Measurements from ENCODE around the gene RALB.

The RALB gene

DNA sequence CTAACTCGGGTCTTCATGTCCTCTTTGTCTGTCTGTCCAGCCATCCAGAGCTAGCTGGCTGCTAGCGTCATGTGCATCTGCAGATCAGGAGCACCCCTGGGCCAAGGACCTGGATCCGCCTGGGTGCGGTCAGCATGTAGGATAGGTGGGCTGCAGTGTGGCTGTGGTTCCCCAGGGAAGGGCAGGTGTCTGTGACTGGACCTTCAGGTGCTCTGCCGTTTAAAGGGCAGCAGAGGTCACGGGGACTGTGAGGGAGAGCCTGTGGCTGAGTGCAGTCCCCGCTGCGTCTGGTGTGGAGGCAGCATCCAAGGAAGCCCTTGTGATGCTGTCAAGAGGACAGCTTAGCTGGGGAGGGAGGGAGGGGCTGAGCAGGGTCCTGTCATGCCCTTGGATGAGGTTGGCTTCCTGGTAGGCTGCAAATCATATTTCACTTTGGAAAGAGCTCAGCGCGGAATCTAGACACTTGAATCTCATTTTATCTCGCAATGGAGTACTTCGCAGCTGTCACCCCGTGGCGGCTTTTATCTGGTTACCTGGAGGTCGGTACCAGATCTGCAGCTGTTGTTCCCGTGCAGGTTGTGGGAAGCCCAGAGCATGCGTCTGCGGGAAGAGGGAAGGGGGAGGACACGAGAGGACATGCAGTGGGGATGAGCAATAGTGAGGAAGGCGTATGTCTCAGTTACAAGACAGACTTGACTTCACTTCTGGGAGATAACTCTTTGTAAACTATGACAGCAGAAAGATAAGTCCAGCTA lies 5.9 kb upstream of the RALB start:
- Histone ChIP-seq H2BK5ac (ENCODE audit: low read depth, low read length, poor library complexity) (no peak overlapping the region), H4K12ac (ENCODE audit: low read depth, low read length) (no peak overlapping the region), H2BK12ac (ENCODE audit: low read length) (no peak overlapping the region), H2AK5ac (ENCODE audit: low read length) (no peak overlapping the region), H3K79me2 (ENCODE audit: control insufficient read depth, insufficient read depth, low read length, poor library complexity) (no peaks in the 10 kb centered on the region), H3K4ac (ENCODE audit: low read depth, low read length) (no peak overlapping the region), H3K9ac (ENCODE audit: low read length) (no peak overlapping the region), H4K91ac (ENCODE audit: low read depth, low read length) (no peak overlapping the region), H3K4me1 (ENCODE audit: control insufficient read depth in 1 of 2, insufficient read depth in 2 of 2, low read length in 2 of 2) (peaks cover 26 to 32% of the 10 kb centered on the region in 2 experiments), H2BK120ac (ENCODE audit: insufficient read depth, low read length, poor library complexity) (no peak overlapping the region), H3K27ac (ENCODE audit: low read depth, low read length) (no peak overlapping the region), H3K79me1 (ENCODE audit: low read length) (peaks cover 3% of the 10 kb centered on the region), H2AFZ (ENCODE audit: insufficient read depth, low read length, poor library complexity) (no peak overlapping the region), H3K14ac (ENCODE audit: low read length) (no peak overlapping the region), H3K18ac (ENCODE audit: low read length) (no peak overlapping the region), H3K4me2 (ENCODE audit: low read length) (no peak overlapping the region), H3K23ac (ENCODE audit: low read length) (no peak overlapping the region), H4K8ac (ENCODE audit: low read depth, low read length) (no peak overlapping the region), H3K4me3 (ENCODE audit: low read depth, low read length) (no peak overlapping the region), H3K36me3 (ENCODE audit: control insufficient read depth in 1 of 2, insufficient read depth in 2 of 2, low read length in 2 of 2) (no peaks in the 10 kb centered on the region), H3K9me3 (ENCODE audit: insufficient read depth, low read depth, low read length) (peaks cover 4% of the 10 kb centered on the region), H3K27me3 (ENCODE audit: insufficient read depth, low read length) (peaks cover 4% of the 10 kb centered on the region)
- no CpG with 5 or more reads among the region's 20 CpGs for WGBS (ENCODE audit: extremely low coverage, insufficient coverage, insufficient read length)
- DNase-seq: no peak

- Histone ChIP-seq H3K4ac (ENCODE audit: low read depth, low read length) (no peak overlapping the region), H3K4me2 (ENCODE audit: low read length) (no peak overlapping the region), H2BK120ac (ENCODE audit: insufficient read depth, low read length, poor library complexity) (no peak overlapping the region), H3K27ac (ENCODE audit: low read depth, low read length) (no peak overlapping the region), H4K8ac (ENCODE audit: low read depth, low read length) (no peak overlapping the region), H3K27me3 (ENCODE audit: insufficient read depth, low read length) (peaks cover 4% of the 10 kb centered on the region), H3K9me3 (ENCODE audit: insufficient read depth, low read depth, low read length) (peaks cover 4% of the 10 kb centered on the region), H3K9ac (ENCODE audit: low read length) (no peak overlapping the region), H3K4me3 (ENCODE audit: low read depth, low read length) (no peak overlapping the region), H3K79me2 (ENCODE audit: control insufficient read depth, insufficient read depth, low read length, poor library complexity) (peaks cover under 1% of the 10 kb centered on the region), H3K79me1 (ENCODE audit: low read length) (peaks cover 6% of the 10 kb centered on the region), H3K14ac (ENCODE audit: low read length) (no peak overlapping the region), H3K36me3 (ENCODE audit: control insufficient read depth in 1 of 2, insufficient read depth in 2 of 2, low read length in 2 of 2) (no peaks in the 10 kb centered on the region), H4K12ac (ENCODE audit: low read depth, low read length) (no peak overlapping the region), H2BK12ac (ENCODE audit: low read length) (no peak overlapping the region), H3K23ac (ENCODE audit: low read length) (no peak overlapping the region), H2AK5ac (ENCODE audit: low read length) (no peak overlapping the region), H3K18ac (ENCODE audit: low read length) (no peak overlapping the region), H2BK5ac (ENCODE audit: low read depth, low read length, poor library complexity) (no peak overlapping the region), H2AFZ (ENCODE audit: insufficient read depth, low read length, poor library complexity) (no peak overlapping the region), H4K91ac (ENCODE audit: low read depth, low read length) (no peak overlapping the region), H3K4me1 (ENCODE audit: control insufficient read depth in 1 of 2, insufficient read depth in 2 of 2, low read length in 2 of 2) (peaks cover 30 to 36% of the 10 kb centered on the region in 2 experiments)
- no CpG with 5 or more reads among the region's 6 CpGs for WGBS (ENCODE audit: extremely low coverage, insufficient coverage, insufficient read length)
- no peak for DNase-seq
Observed at GRCh38 chr2:120247851-120248250, 4.8 kb upstream of the RALB start.

DNA sequence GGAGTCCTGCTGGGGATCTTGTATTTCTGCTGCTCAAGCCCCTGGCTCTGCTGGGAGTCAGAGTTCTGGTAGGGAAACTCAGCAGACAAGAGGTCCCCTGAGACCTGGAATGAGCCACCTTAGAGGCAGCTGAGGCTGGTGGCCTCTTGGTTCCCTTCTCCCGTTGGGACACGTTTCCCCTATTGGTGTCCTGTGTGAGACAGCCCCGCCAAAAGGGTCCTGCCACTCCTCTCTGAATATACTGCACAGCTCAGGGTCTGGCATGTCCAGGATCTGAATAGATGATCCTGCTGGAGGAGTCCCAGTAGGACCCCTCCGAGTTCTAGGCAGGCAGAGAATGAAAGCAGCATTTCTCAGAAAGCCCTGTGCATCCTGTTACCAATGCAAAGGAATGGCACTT lies 2.0 kb upstream of the RALB start:
- Histone ChIP-seq H2AK5ac (ENCODE audit: low read length) (no peak overlapping the region), H3K79me2 (ENCODE audit: control insufficient read depth, insufficient read depth, low read length, poor library complexity) (peaks cover 5% of the 10 kb centered on the region), H4K12ac (ENCODE audit: low read depth, low read length) (no peak overlapping the region), H2BK5ac (ENCODE audit: low read depth, low read length, poor library complexity) (no peak overlapping the region), H2BK120ac (ENCODE audit: insufficient read depth, low read length, poor library complexity) (no peak overlapping the region), H3K4me2 (ENCODE audit: low read length) (no peak overlapping the region), H3K4me3 (ENCODE audit: low read depth, low read length) (no peak overlapping the region), H3K27me3 (ENCODE audit: insufficient read depth, low read length) (peaks cover 4% of the 10 kb centered on the region), H2AFZ (ENCODE audit: insufficient read depth, low read length, poor library complexity) (no peak overlapping the region), H3K36me3 (ENCODE audit: control insufficient read depth in 1 of 2, insufficient read depth in 2 of 2, low read length in 2 of 2) (no peaks in the 10 kb centered on the region), H3K18ac (ENCODE audit: low read length) (no peak overlapping the region), H3K79me1 (ENCODE audit: low read length) (peaks cover 10% of the 10 kb centered on the region), H3K23ac (ENCODE audit: low read length) (no peak overlapping the region), H2BK12ac (ENCODE audit: low read length) (no peak overlapping the region), H3K4me1 (ENCODE audit: control insufficient read depth in 1 of 2, insufficient read depth in 2 of 2, low read length in 2 of 2) (peaks cover 20 to 23% of the 10 kb centered on the region in 2 experiments), H3K9me3 (ENCODE audit: insufficient read depth, low read depth, low read length) (peaks cover 1% of the 10 kb centered on the region), H3K9ac (ENCODE audit: low read length) (no peak overlapping the region), H3K14ac (ENCODE audit: low read length) (no peak overlapping the region), H4K8ac (ENCODE audit: low read depth, low read length) (no peak overlapping the region), H3K27ac (ENCODE audit: low read depth, low read length) (no peak overlapping the region), H3K4ac (ENCODE audit: low read depth, low read length) (no peak overlapping the region), H4K91ac (ENCODE audit: low read depth, low read length) (no peak overlapping the region)
- DNase-seq: no peak
- WGBS (ENCODE audit: extremely low coverage, insufficient coverage, insufficient read length): no CpG with 5 or more reads among the region's 4 CpGs

DNA sequence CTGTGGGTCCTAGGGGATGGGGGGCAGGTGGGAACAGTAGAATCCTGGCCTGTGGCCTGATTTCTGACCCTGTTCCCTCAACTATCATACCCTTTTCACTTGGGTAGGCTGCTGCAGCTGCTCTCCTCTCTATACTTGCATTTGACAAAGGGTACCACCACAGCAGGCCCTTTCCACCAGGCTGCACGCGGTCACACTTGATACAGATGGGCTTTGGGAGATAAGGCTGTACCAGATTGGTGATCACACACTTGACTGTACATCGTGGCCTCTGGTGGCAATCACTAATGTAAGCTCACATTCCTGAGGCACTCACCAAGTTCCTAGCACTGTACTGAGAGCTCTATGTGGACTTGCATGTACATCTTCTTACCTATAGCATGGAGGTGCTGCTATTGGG lies 1.6 kb upstream of the RALB start:
- Histone ChIP-seq H3K4me1 (ENCODE audit: control insufficient read depth in 1 of 2, insufficient read depth in 2 of 2, low read length in 2 of 2) (peaks cover 16 to 20% of the 10 kb centered on the region in 2 experiments), H4K8ac (ENCODE audit: low read depth, low read length) (no peak overlapping the region), H3K36me3 (ENCODE audit: control insufficient read depth in 1 of 2, insufficient read depth in 2 of 2, low read length in 2 of 2) (no peaks in the 10 kb centered on the region), H3K4me3 (ENCODE audit: low read depth, low read length) (no peak overlapping the region), H3K9me3 (ENCODE audit: insufficient read depth, low read depth, low read length) (peaks cover 1% of the 10 kb centered on the region), H3K23ac (ENCODE audit: low read length) (no peak overlapping the region), H3K4ac (ENCODE audit: low read depth, low read length) (no peak overlapping the region), H3K27ac (ENCODE audit: low read depth, low read length) (no peak overlapping the region), H3K9ac (ENCODE audit: low read length) (no peak overlapping the region), H2BK12ac (ENCODE audit: low read length) (no peak overlapping the region), H2BK120ac (ENCODE audit: insufficient read depth, low read length, poor library complexity) (no peak overlapping the region), H2AFZ (ENCODE audit: insufficient read depth, low read length, poor library complexity) (no peak overlapping the region), H3K14ac (ENCODE audit: low read length) (no peak overlapping the region), H3K79me1 (ENCODE audit: low read length) (peaks cover 10% of the 10 kb centered on the region), H4K12ac (ENCODE audit: low read depth, low read length) (no peak overlapping the region), H2AK5ac (ENCODE audit: low read length) (no peak overlapping the region), H3K79me2 (ENCODE audit: control insufficient read depth, insufficient read depth, low read length, poor library complexity) (peaks cover 5% of the 10 kb centered on the region), H4K91ac (ENCODE audit: low read depth, low read length) (no peak overlapping the region), H3K18ac (ENCODE audit: low read length) (no peak overlapping the region), H2BK5ac (ENCODE audit: low read depth, low read length, poor library complexity) (no peak overlapping the region), H3K4me2 (ENCODE audit: low read length) (no peak overlapping the region), H3K27me3 (ENCODE audit: insufficient read depth, low read length) (peaks cover 4% of the 10 kb centered on the region)
- DNase-seq: no peak
- WGBS (ENCODE audit: extremely low coverage, insufficient coverage, insufficient read length): no CpG with 5 or more reads among the region's 3 CpGs

All from trophoblast cell (in vitro differentiated cells and primary cell).